ENCODE measurements around the gene RAD51B.

- no peak for TF ChIP-seq CTCF (IDR thresholded peaks at IDR 0.05)
- TF ChIP-seq POLR2A (IDR thresholded peaks at IDR 0.05) = no peak
- TF ChIP-seq POLR2AphosphoS5 (IDR thresholded peaks at IDR 0.05; ENCODE audit: insufficient read depth in 1 of 2, low read depth in 1 of 2) = no peak
These were observed 659.7 kb downstream of the RAD51B start for GRCh38 chr14:68479247-68479646.

Data from vagina (tissue), 2 donors.